Measurements from ENCODE around the gene TCAIM. TPM values are rescaled to one million over a fixed set of nuclear protein-coding genes. Genes with fewer than 3 reads are reported as not detected.

The TCAIM gene
- total RNA-seq, 3 donors from 2014 or later: 19.7 to 25.2 (median 24.2) TPM

- intact Hi-C loops (cut with DNase I; ENCODE audit: low total_unique reads): no loop called here
- H3K27ac ChIP-seq: no peak overlapping the region
Observed at GRCh38 chr3:44442596-44443309, 104.2 kb downstream of the TCAIM start.

GRCh38 chr3:44444437-44444836, 105.9 kb downstream of the TCAIM start:
- Histone ChIP-seq H3K4me1 (no peaks in the 10 kb centered on the region), H3K27me3 (no peaks in the 10 kb centered on the region), H3K36me3 (peaks cover 22% of the 10 kb centered on the region), H3K4me3 (no peak overlapping the region), H3K27ac (no peak overlapping the region), H3K9me3 (no peaks in the 10 kb centered on the region)
- intact Hi-C loops (cut with DNase I; ENCODE audit: low total_unique reads): no loop called here
- TF ChIP-seq POLR2AphosphoS5 (IDR thresholded peaks at IDR 0.05): no peak
- no peak for TF ChIP-seq CTCF (IDR thresholded peaks at IDR 0.05)
- TF ChIP-seq POLR2A (IDR thresholded peaks at IDR 0.05): no peak
- no peak for DNase-seq (ENCODE audit: low spot score in 2 of 2)

More at GRCh38 chr3:44442596-44443309, 104.2 kb downstream of the TCAIM start:
- Histone ChIP-seq H3K27me3 (no peaks in the 10 kb centered on the region), H3K4me3 (no peak overlapping the region), H3K36me3 (peaks cover 8% of the 10 kb centered on the region), H3K9me3 (no peaks in the 10 kb centered on the region), H3K4me1 (no peaks in the 10 kb centered on the region)
- no peak for DNase-seq (ENCODE audit: low spot score in 2 of 2)
- TF ChIP-seq CTCF (IDR thresholded peaks at IDR 0.05): no peak

GRCh38 chr3:44444896-44445691, 106.5 kb downstream of the TCAIM start:
- H3K4me3 ChIP-seq: no peak overlapping the region
- intact Hi-C loops (cut with DNase I; ENCODE audit: low total_unique reads): no loop called here
- H3K9me3 ChIP-seq: no peaks in the 10 kb centered on the region
- no peak for TF ChIP-seq CTCF (IDR thresholded peaks at IDR 0.05)
- TF ChIP-seq POLR2A (IDR thresholded peaks at IDR 0.05): no peak
- no peak for TF ChIP-seq POLR2AphosphoS5 (IDR thresholded peaks at IDR 0.05)
- no peak overlapping the region for H3K27ac ChIP-seq
- no peaks in the 10 kb centered on the region for H3K27me3 ChIP-seq
- no peaks in the 10 kb centered on the region for H3K4me1 ChIP-seq
- peaks cover 27% of the 10 kb centered on the region for H3K36me3 ChIP-seq
- DNase-seq (ENCODE audit: low spot score in 2 of 2): no peak

- DNase-seq (ENCODE audit: low spot score in 2 of 2): no peak
- TF ChIP-seq POLR2AphosphoS5 (IDR thresholded peaks at IDR 0.05) (no peak), POLR2A (IDR thresholded peaks at IDR 0.05) (no peak), CTCF (IDR thresholded peaks at IDR 0.05) (no peak)
- Histone ChIP-seq H3K9me3 (no peaks in the 10 kb centered on the region), H3K4me3 (no peak overlapping the region), H3K4me1 (no peaks in the 10 kb centered on the region), H3K36me3 (peaks cover 34% of the 10 kb centered on the region), H3K27ac (no peak overlapping the region), H3K27me3 (no peaks in the 10 kb centered on the region)
- intact Hi-C loops (cut with DNase I; ENCODE audit: low total_unique reads): no loop called here
Observed at GRCh38 chr3:44445786-44446185, 107.2 kb downstream of the TCAIM start.

- Histone ChIP-seq H3K27ac (no peak overlapping the region), H3K9me3 (no peaks in the 10 kb centered on the region), H3K36me3 (peaks cover 37% of the 10 kb centered on the region), H3K27me3 (no peaks in the 10 kb centered on the region), H3K4me1 (no peaks in the 10 kb centered on the region), H3K4me3 (no peak overlapping the region)
- DNase-seq (ENCODE audit: low spot score in 2 of 2): no peak
- TF ChIP-seq POLR2AphosphoS5 (IDR thresholded peaks at IDR 0.05) (no peak), CTCF (IDR thresholded peaks at IDR 0.05) (no peak), POLR2A (IDR thresholded peaks at IDR 0.05) (no peak)
- intact Hi-C loops (cut with DNase I; ENCODE audit: low total_unique reads): no loop called here
Observed at GRCh38 chr3:44446929-44447328, 108.4 kb downstream of the TCAIM start.

Measured in breast epithelium (tissue), 4 donors.